ENCODE results near the gene C1S.
A peak's percentile ranks its signal among the peaks of the same experiment; 100 is the strongest.
"Not testable (repeated sequence)": the region's sequence is repeated elsewhere in the genome, so short reads cannot be mapped to it uniquely, and the experiment has no call there.

C1S gene

DNA sequence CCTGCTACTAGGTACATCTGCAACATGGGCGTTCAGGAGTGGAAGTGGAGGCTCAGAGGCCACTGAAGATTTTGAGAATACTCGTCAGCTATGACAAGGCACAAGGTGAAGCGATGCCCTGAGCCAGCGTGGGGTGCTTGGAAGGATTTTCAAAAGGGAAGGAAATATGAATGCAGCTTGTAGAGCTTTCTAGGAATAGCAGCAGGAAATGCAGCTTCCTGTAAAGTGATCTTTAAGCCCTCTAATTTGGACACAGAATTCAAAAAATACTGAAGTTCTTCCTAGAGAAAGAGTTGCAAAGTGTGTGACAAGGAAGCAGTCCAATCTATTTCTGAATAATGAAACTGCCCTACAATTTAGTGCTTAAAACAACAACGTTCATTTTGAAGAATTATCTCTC lies 13.2 kb upstream of the C1S start:
- no peak for DNase-seq

GRCh38 chr12:7049445-7049951 lies 11.0 kb upstream of the C1S start:
- DNase-seq = not testable (repeated sequence)

- DNase-seq = not testable (repeated sequence)
Measured at GRCh38 chr12:7049973-7050372, 10.5 kb upstream of the C1S start.

GRCh38 chr12:7054925-7055324 lies 5.6 kb upstream of the C1S start:
- no peak for DNase-seq

DNA sequence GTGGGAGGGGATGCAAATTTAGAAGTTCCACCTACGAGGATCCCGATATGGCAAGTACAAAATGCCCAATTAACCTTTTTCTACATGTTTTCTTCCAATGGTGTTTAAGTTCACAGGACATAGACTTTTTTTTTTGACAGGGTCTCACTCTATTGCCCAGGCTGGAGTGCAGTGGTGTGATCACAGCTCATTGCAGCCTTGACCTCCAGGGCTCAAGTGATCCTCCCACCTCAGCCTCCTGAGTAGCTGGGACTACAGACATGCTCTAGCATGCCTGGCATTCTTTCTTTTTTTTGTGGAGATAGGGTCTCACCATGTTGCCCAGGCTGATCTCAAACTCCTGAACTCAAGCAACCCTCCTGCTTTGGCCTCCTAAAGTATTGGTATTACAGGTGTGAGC lies 4.8 kb upstream of the C1S start:
- not testable (repeated sequence) for DNase-seq

GRCh38 chr12:7058163-7058845 lies 2.2 kb upstream of the C1S start:
- DNase-seq = no peak

- no peak for DNase-seq
Measured at GRCh38 chr12:7058850-7059395, 1.6 kb upstream of the C1S start.

DNA sequence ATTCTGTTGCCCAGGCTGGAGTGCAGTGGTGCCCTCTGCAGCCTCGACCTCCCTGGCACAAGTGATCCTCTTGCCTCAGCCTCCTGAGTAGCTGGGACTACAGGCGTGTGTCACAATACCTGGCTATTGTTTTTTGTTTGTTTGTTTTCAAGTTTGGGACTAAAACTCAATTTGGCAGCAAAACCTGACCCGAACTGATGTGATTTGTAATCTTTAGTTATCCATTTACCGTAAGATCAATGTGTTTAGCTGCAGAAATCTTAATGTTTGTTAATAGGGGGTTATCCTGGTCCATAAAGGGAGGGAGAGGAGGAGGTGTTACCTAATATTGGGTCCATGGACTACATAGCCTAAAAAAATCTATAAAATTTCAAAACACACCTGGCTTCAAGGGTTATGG lies 738 bp upstream of the C1S start:
- no peak for DNase-seq

DNA sequence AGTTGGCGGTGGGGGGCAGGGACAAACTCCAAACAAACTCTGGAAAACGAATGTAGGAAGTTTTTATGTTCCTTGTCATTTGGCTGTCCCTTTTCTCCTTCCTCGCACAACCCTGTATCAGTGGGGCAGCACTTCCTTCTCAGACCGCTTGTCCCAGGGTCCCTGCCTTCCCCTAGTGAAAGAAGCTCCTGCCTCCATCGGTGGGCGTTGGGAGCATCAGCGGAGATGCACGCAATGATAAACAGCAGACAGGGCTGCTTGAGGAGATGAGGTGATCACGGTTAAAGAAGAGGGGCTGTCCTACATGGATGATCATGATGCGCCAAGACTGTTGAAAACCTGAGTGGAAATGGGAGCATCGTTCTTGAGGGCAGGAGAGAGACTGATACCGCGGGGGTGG lies 620 bp downstream of the C1S start:
- no peak for DNase-seq

- no peak for DNase-seq
Measured at GRCh38 chr12:7061596-7061995, 1.1 kb downstream of the C1S start.

GRCh38 chr12:7064516-7064915 lies 4.0 kb downstream of the C1S start:
- DNase-seq = no peak

DNA sequence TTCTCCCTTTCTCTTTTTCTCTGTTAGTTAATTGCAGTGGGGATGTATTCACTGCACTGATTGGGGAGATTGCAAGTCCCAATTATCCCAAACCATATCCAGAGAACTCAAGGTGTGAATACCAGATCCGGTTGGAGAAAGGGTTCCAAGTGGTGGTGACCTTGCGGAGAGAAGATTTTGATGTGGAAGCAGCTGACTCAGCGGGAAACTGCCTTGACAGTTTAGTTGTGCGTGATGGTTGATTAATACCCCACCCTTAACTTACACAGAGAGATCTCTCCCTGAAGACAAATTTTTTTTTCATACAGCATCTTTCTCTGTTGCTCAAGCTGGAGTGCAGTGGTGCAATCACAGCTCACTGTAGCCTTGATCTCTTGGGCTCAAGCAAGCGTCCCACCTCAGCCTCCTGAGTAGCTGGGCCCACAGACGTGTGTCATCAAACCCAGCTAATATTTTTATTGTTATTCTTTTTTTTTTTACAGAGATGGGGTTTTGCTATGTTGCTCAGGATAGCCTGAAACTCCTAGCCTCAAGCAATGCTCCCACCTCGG lies 4.6 kb downstream of the C1S start:
- DNase-seq = no peak

- DNase-seq = no peak
Measured at GRCh38 chr12:7066596-7066995, 6.1 kb downstream of the C1S start.

GRCh38 chr12:7067096-7067495 lies 6.6 kb downstream of the C1S start:
- no peak for DNase-seq

- peak; percentile 78 for DNase-seq
Measured at GRCh38 chr12:7068240-7068993, 7.9 kb downstream of the C1S start.

DNA sequence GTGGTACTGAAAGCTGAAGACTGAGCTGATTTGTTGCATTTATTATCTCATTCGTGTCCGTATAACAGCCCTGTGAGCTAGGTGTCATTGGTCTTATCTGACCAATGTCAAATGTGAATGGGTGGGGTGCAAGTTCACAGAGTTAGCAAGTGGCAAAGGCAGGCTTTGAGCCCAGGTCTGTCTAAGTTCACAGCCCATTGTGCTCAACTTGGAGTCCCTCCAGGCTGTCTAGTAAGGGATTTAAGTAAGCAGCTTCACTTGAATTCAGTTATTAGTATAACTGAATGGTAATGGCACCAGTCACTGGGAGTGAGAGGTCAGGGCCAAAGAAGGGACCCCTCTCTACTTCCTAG lies 8.5 kb downstream of the C1S start:
- DNase-seq = no peak

GRCh38 chr12:7069386-7069785 lies 8.9 kb downstream of the C1S start:
- DNase-seq = no peak

- DNase-seq = no peak
Measured at GRCh38 chr12:7072035-7072434, 11.5 kb downstream of the C1S start.

- DNase-seq = no peak
Measured at GRCh38 chr12:7072554-7072953, 12.0 kb downstream of the C1S start.

DNA sequence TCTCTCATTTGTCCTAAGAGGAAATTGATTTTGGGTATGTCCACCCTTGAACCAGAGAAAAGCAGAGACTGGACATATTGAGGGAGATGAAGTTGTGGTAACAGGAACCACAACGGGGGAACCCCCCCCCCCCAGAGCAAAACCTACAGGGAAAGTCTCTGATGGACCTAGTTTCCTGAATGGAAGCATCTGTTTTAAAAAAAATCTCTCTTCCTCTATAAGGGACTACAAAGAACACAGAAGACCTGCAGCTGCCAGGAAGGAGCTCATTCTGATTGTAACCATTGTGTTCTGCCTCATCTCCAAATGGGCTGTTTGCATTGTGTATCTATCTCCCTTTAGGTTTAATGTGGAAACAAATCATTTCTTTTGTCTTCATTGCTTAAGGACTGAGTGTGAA lies 13.4 kb downstream of the C1S start:
- DNase-seq = no peak

GRCh38 chr12:7075518-7075917 lies 15.0 kb downstream of the C1S start:
- no peak for DNase-seq

GRCh38 chr12:7075939-7076338 lies 15.4 kb downstream of the C1S start:
- DNase-seq = no peak

- no peak for DNase-seq
Measured at GRCh38 chr12:7076493-7076892, 16.0 kb downstream of the C1S start.

- DNase-seq = no peak
Measured at GRCh38 chr12:7078163-7078562, 17.6 kb downstream of the C1S start.

Data from kidney glomerular epithelial cell (primary cell).